WTC11 (cell line): Measurements from ENCODE around the gene CTDP1.

Source experiments
- KAT7 ChIP-seq: sonication (generic); formaldehyde crosslinking; IDR thresholded peaks from 2 replicates; pipeline ENCODE4 v1.8.1; 2023; ENCODE audit warnings: missing genetic modification reagents, mild to moderate bottlenecking, borderline replicate concordance
- NR3C1 ChIP-seq: sonication (generic); formaldehyde crosslinking; conservative IDR thresholded peaks from 2 replicates; pipeline ENCODE4 v1.8.1; 2023; ENCODE audit warnings: low read depth, mild to moderate bottlenecking, missing genetic modification reagents
- TEAD1 ChIP-seq: sonication (generic); formaldehyde crosslinking; IDR thresholded peaks from 2 replicates; pipeline ENCODE4 v1.8.0; 2022; ENCODE audit warnings: mild to moderate bottlenecking, missing genetic modification reagents
- ZNF138 ChIP-seq: sonication (generic); formaldehyde crosslinking; conservative IDR thresholded peaks from 2 replicates; pipeline ENCODE4 v1.8.1; 2022; ENCODE audit warnings: mild to moderate bottlenecking, moderate library complexity, missing genetic modification reagents
- ZNF219 ChIP-seq: sonication (generic); formaldehyde crosslinking; IDR thresholded peaks from 2 replicates; pipeline ENCODE4 v1.8.0; 2023; ENCODE audit warnings: missing genetic modification reagents, mild to moderate bottlenecking, borderline replicate concordance
- ZNF317 ChIP-seq: sonication (generic); formaldehyde crosslinking; IDR thresholded peaks from 2 replicates; pipeline ENCODE4 v1.8.1; 2023; ENCODE audit warnings: low read depth, mild to moderate bottlenecking, moderate library complexity, missing genetic modification reagents, borderline replicate concordance
- TF ChIP-seq, protein P1 (sequence below): fragments of 200-600 bp; IDR thresholded peaks from 2 replicates; pipeline ENCODE4 v1.8.0; 2022; ENCODE audit warnings: antibody characterized with exemption
- TF ChIP-seq, protein P2 (sequence below): sonication (generic); formaldehyde crosslinking; IDR thresholded peaks from 2 replicates; pipeline ENCODE4 v1.8.1; 2023; ENCODE audit warnings: mild to moderate bottlenecking, missing genetic modification reagents
- TF ChIP-seq, protein P3 (sequence below): sonication (generic); formaldehyde crosslinking; IDR thresholded peaks from 2 replicates; pipeline ENCODE4 v1.8.0; 2022; ENCODE audit warnings: mild to moderate bottlenecking, missing genetic modification reagents
- TF ChIP-seq, protein P4 (sequence below): sonication (generic); formaldehyde crosslinking; IDR thresholded peaks from 2 replicates; pipeline ENCODE4 v1.8.0; 2022; ENCODE audit warnings: mild to moderate bottlenecking, missing genetic modification reagents
- TF ChIP-seq, protein P5 (sequence below): sonication (generic); formaldehyde crosslinking; IDR thresholded peaks from 2 replicates; pipeline ENCODE4 v1.8.1; 2022; ENCODE audit warnings: low read depth, mild to moderate bottlenecking, moderate library complexity, missing genetic modification reagents, borderline replicate concordance
- TF ChIP-seq, protein P6 (sequence below): sonication (generic); formaldehyde crosslinking; IDR thresholded peaks from 2 replicates; pipeline ENCODE4 v1.8.0; 2023; ENCODE audit warnings: mild to moderate bottlenecking, missing genetic modification reagents

DNA sequence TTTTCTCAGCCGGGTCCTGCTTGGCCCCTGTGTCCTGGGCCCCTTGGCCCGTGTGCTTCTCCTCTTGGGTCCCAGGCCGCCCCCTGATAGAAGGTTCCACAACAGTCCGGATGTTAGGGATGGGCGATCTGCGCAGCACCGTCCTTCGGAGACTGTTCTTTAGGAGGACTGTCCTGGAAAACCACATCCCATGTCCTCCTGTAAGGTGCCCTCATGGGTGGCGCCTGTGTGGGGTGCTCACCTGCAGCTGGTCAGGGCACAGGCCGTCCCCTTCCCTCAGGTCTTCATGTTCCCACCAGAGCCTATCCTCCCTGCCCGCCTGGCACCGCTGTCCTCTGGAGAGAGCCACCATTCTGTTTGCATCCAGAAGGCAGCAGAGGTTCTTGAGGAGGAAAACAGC is 50.0 kb downstream of the CTDP1 start:
- TF ChIP-seq, protein P1, sequence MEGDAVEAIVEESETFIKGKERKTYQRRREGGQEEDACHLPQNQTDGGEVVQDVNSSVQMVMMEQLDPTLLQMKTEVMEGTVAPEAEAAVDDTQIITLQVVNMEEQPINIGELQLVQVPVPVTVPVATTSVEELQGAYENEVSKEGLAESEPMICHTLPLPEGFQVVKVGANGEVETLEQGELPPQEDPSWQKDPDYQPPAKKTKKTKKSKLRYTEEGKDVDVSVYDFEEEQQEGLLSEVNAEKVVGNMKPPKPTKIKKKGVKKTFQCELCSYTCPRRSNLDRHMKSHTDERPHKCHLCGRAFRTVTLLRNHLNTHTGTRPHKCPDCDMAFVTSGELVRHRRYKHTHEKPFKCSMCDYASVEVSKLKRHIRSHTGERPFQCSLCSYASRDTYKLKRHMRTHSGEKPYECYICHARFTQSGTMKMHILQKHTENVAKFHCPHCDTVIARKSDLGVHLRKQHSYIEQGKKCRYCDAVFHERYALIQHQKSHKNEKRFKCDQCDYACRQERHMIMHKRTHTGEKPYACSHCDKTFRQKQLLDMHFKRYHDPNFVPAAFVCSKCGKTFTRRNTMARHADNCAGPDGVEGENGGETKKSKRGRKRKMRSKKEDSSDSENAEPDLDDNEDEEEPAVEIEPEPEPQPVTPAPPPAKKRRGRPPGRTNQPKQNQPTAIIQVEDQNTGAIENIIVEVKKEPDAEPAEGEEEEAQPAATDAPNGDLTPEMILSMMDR: no peak
- TF ChIP-seq ZNF219 (CRISPR knock-in tag) (no peak), NR3C1 (CRISPR knock-in tag) (no peak), ZNF138 (CRISPR knock-in tag) (no peak), KAT7 (CRISPR knock-in tag) (no peak), TEAD1 (CRISPR knock-in tag) (no peak), ZNF317 (no peak)
- TF ChIP-seq, protein P2, sequence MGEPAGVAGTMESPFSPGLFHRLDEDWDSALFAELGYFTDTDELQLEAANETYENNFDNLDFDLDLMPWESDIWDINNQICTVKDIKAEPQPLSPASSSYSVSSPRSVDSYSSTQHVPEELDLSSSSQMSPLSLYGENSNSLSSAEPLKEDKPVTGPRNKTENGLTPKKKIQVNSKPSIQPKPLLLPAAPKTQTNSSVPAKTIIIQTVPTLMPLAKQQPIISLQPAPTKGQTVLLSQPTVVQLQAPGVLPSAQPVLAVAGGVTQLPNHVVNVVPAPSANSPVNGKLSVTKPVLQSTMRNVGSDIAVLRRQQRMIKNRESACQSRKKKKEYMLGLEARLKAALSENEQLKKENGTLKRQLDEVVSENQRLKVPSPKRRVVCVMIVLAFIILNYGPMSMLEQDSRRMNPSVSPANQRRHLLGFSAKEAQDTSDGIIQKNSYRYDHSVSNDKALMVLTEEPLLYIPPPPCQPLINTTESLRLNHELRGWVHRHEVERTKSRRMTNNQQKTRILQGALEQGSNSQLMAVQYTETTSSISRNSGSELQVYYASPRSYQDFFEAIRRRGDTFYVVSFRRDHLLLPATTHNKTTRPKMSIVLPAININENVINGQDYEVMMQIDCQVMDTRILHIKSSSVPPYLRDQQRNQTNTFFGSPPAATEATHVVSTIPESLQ (CRISPR knock-in tag): no peak
- TF ChIP-seq, protein P3, sequence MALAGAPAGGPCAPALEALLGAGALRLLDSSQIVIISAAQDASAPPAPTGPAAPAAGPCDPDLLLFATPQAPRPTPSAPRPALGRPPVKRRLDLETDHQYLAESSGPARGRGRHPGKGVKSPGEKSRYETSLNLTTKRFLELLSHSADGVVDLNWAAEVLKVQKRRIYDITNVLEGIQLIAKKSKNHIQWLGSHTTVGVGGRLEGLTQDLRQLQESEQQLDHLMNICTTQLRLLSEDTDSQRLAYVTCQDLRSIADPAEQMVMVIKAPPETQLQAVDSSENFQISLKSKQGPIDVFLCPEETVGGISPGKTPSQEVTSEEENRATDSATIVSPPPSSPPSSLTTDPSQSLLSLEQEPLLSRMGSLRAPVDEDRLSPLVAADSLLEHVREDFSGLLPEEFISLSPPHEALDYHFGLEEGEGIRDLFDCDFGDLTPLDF (CRISPR knock-in tag): no peak
- TF ChIP-seq, protein P4, sequence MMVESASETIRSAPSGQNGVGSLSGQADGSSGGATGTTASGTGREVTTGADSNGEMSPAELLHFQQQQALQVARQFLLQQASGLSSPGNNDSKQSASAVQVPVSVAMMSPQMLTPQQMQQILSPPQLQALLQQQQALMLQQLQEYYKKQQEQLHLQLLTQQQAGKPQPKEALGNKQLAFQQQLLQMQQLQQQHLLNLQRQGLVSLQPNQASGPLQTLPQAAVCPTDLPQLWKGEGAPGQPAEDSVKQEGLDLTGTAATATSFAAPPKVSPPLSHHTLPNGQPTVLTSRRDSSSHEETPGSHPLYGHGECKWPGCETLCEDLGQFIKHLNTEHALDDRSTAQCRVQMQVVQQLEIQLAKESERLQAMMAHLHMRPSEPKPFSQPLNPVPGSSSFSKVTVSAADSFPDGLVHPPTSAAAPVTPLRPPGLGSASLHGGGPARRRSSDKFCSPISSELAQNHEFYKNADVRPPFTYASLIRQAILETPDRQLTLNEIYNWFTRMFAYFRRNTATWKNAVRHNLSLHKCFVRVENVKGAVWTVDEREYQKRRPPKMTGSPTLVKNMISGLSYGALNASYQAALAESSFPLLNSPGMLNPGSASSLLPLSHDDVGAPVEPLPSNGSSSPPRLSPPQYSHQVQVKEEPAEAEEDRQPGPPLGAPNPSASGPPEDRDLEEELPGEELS: no peak
- TF ChIP-seq, protein P5, sequence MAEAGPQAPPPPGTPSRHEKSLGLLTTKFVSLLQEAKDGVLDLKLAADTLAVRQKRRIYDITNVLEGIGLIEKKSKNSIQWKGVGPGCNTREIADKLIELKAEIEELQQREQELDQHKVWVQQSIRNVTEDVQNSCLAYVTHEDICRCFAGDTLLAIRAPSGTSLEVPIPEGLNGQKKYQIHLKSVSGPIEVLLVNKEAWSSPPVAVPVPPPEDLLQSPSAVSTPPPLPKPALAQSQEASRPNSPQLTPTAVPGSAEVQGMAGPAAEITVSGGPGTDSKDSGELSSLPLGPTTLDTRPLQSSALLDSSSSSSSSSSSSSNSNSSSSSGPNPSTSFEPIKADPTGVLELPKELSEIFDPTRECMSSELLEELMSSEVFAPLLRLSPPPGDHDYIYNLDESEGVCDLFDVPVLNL (CRISPR knock-in tag): no peak
- TF ChIP-seq, protein P6, sequence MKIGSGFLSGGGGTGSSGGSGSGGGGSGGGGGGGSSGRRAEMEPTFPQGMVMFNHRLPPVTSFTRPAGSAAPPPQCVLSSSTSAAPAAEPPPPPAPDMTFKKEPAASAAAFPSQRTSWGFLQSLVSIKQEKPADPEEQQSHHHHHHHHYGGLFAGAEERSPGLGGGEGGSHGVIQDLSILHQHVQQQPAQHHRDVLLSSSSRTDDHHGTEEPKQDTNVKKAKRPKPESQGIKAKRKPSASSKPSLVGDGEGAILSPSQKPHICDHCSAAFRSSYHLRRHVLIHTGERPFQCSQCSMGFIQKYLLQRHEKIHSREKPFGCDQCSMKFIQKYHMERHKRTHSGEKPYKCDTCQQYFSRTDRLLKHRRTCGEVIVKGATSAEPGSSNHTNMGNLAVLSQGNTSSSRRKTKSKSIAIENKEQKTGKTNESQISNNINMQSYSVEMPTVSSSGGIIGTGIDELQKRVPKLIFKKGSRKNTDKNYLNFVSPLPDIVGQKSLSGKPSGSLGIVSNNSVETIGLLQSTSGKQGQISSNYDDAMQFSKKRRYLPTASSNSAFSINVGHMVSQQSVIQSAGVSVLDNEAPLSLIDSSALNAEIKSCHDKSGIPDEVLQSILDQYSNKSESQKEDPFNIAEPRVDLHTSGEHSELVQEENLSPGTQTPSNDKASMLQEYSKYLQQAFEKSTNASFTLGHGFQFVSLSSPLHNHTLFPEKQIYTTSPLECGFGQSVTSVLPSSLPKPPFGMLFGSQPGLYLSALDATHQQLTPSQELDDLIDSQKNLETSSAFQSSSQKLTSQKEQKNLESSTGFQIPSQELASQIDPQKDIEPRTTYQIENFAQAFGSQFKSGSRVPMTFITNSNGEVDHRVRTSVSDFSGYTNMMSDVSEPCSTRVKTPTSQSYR (CRISPR knock-in tag): no peak
